ENCODE measurements around the gene ATR. TPM values are rescaled to one million over a fixed set of nuclear protein-coding genes. Genes with fewer than 3 reads are reported as not detected.
"Not testable (repeated sequence)": the region's sequence is repeated elsewhere in the genome, so short reads cannot be mapped to it uniquely, and the experiment has no call there.

ATR gene
- 11.1 TPM for polyA plus RNA-seq (ENCODE audit: insufficient read length)

DNA sequence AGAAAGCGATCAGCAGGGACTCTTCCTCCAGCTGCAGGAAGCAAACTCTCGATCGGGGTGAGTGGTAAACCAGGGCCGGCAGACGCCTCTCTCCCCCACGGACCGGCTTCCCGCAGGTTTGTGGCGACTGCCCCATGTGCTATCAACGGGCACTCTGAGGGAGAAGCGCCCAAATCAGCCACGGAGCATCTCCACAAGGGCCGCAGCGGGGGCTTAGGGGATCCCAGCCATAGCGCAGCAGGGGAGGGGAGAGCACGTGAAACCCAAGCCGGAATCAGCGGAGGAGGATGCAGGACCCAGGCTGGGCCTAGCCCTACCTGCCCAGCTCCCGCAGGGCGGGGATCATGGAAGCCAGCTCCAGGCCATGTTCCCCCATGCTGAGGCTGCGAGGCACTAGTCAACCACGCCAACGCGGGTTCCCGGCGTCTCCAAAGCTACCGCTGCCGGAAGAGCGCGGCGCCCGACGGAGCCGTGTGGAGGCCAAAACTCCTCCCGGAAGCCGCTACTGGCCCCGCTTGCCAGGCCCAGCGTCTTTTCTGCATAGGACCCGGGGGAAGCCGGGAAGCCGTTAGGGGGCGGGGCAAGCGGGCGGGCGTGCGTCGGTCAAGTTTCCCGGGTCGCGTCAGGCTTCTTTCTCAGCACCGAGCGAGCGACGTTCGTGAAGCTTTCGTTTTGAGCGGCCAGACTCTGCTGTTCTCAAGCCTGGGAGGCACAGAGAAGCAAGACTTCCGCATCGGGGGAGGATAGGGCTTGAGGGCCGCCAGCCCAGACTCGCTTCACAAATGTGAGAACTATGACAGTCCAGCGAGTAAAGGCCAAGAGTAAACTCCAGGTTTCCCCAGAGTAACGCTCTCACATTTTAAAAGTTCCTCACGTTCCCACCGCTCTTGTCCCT, at the start of gene ATR:
ATR (minus strand) TSS at position 405 of the 895 bp plus-strand sequence; CDS start at position 376, 29 bp downstream.
- peak; percentile 80 for DNase-seq (ENCODE audit: low read depth)

DNA sequence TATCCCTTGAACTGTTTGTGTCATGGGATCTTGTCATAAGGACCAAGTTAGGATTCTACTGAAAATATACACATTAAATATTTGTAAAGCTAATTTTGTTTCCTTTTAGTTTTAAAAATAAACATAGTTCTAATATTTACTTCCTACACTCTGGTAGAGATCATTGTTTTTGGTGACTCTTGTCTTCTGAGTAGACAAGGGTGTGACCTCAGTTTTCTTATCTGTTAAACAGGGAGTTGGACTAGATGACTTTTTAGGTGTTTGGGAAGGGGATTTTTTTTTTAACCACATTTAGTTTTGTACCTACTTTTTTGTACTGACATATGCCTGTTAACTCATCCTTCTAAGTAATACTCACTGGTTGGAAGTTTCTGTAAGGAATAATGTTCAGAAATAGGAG, 48.4 kb upstream of the ATR start:
- DNase-seq (ENCODE audit: low read depth), result no peak

DNA sequence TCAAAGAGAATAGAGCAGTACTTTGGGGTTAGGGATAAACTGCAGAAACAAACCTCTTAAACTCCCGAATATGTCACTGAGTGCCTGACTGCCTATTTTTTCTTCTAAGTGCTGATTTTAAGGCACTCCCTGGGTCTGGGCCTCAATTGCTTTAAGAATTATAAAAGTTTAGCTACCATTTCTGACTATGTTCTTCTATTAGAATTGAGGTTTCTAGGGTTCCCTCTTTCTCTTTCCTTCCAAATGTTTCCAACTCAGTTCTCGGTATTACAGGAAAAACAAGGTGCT, 46.6 kb upstream of the ATR start:
- no peak for DNase-seq (ENCODE audit: low read depth)

DNA sequence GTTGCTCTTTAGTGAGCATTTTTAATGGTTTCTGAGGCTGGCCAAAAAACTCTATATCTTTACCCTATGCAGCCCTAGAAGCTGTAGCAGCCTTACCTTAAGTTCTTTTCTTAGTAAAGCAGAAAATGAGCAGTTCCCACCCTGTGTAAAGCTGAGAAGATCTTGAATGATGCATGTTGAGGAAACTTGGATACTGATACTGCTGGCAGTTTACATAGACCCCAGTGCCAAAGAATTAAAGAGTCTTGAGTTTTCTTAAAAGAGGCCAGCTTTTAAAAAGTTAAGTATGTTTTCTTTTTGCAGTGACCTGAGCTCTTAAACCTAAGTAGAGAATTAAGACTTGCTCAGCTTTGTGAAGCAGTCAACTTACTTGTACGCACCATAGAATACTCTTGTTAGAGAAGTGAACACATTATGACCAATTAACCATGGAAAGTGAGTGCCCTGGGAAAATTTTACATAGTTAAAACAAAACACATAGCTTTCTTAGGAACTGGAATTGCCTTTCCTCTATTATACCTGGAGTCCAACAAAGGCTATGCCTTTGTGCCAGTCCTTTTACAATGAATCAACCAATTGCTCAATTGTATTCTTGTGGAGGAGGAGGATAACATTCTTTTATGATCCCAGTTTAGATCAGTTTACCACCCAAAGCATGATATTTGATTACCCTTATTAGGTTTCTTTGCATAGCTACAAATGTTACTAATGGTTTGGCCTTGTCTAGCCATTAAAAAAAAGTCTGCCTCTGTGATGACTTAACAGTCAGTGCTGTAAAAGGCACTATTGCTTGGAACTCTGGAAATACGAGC, 46.0 kb upstream of the ATR start:
- no peak for DNase-seq (ENCODE audit: low read depth)

DNA sequence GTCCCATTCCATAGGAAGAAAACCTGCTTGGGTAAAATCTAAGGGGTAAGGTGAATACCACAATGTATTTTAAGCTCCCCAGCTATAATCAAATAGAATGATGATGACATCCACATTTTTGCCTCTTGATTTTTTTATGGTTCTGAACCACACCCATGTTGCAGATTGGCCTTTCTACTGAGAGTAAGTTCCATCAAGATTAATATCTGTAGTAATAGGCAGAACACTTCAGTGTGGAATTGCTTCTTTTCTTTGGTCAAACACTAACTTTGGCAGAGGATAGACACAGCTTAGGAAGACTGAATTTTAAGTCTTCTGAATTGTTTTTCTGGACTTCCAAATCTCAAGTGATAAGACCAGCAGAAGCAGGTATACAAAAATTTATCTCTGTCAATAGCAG, 44.7 kb upstream of the ATR start:
- DNase-seq (ENCODE audit: low read depth), result no peak

DNA sequence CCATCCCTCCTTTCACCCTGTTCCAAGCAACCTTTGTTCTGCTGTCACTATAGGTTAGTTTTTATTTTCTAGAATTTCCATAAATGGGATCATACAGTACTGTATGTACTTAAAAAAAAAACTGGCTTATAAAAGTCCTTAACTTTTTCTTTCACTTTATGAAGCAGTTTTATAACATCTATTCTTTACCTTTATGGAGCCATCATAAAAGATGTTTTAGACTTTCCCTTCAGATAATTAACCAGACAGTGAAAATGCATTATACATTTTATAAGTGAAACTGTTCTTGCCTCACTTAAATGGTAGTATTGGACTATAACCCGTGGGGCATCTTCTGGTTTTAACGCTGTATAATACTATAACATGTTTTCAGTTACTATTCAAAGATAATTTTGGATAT, 43.9 kb upstream of the ATR start:
- no peak for DNase-seq (ENCODE audit: low read depth)

DNA sequence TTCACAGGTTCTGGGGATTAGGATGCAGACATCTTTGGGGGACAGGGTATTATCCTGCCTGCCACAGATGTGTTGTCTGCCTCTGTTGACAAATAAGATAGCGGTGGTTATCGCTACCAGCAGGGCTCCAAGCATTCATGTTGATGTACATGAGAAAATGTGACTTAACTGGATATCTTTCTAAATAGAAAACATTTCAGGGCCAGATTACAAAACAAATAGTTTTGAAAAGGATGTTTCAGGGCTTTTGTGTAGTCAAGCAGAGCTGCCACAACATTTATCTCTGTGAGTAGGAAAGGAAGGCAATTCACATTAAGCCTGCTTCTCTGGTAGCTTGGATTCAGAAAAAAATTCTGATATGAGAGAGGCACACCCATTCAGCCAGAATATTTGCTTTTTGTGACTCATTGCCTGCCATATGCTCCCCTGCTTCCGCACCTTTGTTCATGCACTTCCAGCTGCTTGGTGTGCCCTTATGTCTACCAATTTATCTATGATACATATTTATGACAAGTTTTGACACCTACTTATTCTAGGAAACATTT, 40.5 kb upstream of the ATR start:
- no peak for DNase-seq (ENCODE audit: low read depth)

DNA sequence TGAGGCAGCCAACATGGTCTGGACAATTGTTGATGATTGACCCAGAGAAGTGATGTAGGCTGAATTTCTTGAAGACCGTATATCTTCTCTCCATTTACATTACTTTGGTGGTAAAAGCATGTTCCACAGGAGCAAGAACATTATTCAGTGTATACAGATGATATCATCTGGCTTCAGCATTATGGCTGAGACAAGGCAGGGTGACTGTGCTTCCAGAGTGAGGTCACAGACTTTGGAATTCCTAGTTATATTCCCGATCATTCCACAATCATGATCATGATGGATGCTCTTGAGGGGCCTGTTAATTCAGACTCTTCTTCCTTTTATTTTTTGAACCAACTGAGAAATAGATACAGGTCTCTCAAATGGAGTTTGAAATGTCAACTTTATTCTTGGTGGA, 36.6 kb upstream of the ATR start:
- no peak for DNase-seq (ENCODE audit: low read depth)

DNA sequence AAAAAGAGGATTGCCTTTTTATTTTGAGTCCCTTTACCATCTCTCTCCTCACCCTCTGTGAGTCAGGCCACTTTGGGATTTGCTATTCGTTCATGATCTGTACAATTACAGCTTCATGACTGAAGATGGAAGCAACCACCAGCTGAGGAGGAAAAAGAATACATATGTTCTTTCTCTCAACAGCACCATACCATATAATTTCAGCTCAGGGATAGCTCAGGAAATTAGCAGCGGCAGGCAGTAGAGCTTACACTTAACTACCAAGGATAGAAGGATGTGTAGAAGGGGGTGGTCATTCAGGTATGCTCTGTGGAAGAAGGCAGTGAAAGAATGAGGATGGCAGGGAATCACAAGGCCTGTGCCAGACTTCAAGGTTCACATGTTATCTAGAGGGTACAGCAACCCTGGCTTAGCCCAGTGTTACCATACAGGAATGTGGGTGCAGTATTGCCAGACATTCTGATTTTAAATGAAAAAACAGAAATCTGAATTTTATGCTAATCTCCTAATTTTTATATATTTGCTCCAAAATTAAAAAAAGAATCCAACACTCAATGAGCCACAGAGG, 35.6 kb upstream of the ATR start:
- no peak for DNase-seq (ENCODE audit: low read depth)

DNA sequence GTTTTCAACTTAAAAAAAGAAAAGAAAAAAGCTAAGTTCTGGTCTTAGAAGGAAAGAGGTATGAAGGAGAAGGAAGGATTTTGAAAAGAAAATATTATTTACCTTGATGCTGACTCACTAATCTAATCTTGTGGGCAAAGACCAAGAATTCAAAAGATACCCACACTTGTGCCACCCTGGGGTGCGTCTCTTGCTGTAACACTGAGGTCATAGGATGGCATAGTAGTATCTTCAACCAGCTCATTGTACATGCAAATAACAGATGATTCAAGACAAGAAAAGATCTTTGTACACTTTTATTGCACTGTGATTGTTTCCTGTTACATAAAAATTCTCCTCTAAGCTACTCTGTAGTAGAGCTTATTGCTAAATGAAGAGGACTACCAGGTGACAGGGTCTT, 35.0 kb upstream of the ATR start:
- no peak for DNase-seq (ENCODE audit: low read depth)

DNA sequence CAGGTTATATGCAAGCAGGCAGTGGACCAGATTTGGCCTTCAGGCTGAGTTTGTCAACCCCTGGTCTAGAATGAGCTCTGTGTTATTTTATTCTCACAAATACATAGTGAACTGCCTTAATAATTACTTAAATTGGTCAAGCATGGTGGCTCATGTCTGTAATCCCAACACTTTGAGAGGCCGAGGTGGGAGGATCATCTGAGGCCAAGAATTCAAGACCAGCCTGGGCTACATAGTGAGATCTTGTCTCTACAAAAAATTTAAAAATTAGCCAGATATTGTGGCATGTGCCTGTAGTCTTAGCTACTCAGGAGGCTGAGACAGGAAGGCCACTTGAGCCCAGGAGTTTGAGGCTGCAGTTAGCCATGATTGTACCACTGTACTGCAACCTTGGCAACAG, 32.7 kb upstream of the ATR start:
- DNase-seq (ENCODE audit: low read depth), result no peak

DNA sequence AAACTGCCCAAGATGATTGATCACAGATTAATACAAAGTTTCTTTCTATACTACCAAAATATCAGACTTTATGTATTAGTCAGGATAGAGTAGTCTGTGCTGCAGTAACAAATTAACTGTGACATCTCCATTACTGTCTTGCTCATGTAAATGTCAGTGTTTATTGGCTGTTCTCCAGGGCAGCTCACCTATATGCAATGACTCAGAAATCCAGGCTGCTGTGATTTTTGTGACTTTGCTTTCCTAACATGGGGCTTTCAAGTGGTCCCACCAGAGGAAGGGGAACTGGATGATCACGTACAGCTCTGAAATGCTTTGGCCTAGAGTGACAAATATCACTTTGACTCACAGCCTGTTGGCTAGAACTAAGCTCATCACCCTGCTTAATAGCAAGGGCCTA, 30.6 kb upstream of the ATR start:
- DNase-seq (ENCODE audit: low read depth), result no peak

DNA sequence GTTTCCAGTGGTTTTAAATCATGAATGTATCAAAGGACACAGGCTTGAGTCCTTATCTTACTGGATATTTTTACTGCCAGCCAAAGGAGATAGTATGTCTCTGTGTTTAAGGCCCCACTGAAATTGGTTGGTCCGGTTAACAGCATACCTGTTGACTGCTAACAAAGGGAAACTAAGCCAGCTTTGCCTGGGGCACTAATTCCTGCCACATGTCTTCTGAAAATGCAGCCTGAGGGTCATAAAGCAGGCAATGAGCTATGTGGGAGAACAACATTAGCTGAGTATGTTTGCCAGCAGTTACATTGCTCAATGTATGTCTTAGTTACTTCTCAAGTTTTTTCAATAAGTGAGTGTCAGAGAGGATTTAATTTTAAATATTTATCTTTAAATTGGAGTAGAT, 30.1 kb upstream of the ATR start:
- no peak for DNase-seq (ENCODE audit: low read depth)

DNA sequence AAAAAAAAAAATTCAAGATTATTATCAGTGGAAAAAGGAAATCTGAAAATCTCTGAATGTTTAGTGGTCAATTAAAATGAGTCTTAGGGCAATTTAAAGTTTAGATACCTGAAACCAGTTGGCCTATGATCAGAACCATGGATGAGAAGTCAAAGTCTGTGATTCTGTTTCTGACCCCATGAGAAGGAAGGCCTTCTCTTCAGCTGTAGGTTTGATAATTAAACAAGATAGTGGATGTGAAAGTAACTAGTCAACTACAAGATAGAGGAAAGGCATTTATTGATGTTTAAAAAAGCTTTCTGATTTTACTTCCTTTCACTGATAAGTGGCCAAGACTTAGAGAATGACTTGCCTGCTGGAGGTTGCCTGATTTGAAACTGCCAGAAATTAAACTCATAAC, 26.4 kb upstream of the ATR start:
- no peak for DNase-seq (ENCODE audit: low read depth)

DNA sequence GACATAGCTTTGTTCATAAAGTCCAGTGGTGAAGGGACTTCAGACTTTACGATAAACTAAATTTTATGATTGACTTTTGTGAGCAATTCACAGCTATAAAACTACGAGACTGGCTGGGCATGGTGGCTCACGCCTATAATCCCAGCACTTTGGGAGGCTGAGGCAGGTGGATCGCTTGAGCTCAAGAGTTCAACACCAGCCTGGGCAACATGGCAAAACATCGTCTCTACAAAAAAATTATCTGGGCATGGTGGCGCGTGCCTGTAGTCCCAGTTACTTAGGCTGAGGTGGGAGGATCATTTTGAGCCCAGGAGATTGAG, 24.8 kb upstream of the ATR start:
- not testable (repeated sequence) for DNase-seq (ENCODE audit: low read depth)

DNA sequence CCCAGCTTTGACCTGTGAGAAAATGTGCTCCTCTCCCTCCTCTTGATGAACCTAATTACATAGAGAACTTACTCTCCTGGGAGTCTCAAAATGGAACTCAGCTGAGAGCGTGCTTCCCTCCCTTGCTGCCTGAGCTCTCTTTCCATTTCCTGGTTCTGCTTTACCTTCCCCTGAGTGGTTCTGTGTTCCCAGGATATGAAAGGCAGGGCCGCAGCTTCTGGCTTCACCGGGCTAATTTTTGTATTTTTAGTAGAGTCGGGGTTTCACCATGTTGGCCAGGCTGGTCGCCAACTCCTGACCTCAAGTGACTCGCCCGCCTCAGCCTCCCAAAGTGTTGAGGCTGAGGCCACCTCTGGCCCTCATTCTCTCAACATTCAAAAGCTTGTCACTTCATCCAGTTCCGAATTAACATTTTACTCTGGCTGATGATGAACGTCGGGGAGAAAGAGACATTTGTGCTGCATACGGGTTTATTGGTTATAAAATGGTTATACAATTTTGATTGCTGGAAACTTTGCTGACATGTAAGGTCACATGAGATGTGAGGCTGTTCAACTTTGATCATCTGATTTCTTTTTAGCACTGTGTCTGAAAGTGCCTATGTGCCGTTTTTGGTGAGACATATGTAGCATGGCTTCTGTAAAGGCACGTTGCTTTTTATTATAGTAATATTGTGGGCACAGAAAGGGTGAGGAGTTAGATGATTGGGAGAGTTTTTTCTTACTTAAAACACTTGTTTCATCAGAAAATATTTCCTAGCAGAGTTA, 24.3 kb upstream of the ATR start:
- DNase-seq (ENCODE audit: low read depth), result no peak

DNA sequence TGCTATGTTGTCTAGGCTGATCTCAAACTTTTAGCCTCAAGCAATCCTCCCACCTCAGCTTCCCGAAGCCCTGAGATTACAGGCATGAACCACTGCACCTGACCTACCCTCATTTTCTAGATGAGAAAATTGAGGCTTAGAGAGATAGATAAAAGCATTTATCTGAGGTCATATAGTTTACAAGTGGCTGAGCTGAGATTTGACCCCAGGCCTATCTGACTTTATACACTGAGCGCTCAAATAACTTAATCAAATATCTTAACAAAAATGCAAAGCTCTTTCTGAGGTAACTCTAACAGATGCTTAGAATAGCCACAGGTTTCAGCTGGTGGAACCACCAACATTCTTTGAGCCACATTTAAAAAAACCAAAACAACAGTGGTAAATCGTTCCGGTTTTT, 23.2 kb upstream of the ATR start:
- DNase-seq (ENCODE audit: low read depth), result no peak

DNA sequence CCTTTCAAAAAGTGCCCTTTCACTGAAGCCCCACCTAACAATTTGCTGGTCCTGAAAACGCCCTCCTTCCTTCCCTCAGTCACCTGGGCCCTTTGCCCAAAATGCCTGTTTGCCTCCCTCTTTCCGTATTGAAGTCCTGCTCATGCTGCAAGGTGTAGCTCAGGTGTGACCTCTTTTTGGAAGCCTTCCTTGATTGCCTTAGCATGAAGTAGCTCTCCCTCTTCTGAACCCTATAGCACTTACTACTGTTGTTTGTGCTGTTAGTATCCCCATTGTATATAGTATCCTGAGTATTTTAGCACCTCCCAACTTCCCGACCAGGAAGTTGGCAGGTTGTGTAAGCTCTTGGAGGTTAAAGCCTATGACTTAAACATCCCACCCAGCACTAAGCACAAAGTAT, 19.4 kb upstream of the ATR start:
- no peak for DNase-seq (ENCODE audit: low read depth)

DNA sequence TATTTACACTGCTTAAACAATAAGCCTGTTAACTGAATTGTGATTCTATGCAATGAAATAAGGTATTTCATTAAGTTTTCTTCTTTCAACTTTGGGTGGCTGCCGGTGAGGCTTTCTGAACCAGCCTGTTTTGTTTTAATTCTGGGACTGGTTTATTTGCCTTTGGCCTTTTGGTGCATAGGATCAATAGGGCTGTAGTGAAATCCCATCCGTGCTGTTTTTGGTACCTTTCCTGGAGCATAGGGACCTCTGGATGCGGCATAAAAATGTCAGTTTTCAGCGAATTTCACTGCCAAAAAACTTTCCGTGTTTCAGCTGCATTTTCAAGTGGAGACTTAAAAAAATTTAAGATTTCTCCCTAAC, 18.2 kb upstream of the ATR start:
- no peak for DNase-seq (ENCODE audit: low read depth)

DNA sequence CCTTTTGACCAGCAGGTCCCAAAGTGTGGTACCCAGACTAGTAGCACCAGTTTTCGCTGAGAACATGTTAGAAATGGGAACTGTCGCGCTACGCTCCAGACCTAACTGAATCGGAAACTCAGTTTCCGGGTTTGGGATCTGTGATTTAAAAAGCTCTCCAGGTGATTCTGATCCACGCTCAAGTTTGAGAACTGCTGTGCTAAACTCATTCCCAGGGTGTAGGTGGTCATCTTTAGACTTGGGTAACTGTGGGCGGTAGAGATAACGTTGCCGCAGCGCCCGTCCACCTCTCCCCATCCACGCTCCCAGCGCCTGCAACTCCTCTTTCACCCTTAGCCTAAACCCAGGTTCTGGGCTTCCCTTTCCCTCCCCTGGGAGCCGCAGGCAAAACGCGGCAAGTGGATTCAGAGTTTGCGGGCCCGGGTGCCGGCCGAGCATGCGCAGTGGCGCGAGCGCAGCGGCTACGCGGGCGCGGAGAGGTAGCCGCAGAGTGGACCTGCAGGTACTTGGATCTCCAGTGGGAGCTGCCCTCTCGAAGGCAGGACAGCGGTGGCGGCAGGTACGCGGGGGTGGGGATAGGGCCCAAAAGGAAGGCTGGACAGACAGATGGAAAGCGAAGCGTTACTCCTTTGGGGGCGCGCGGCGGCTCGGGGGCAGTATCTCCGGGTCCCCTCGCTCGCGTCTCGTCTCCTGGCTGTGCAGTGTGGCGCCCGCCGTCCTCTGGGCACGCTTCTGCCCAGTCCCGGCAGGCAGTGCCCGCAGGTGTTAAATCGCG, 17.6 kb upstream of the ATR start, which contains the start of gene PLS1:
PLS1 (plus strand) TSS at position 443 of the 775 bp plus-strand sequence. CDS start 67,845 bp downstream, outside the sequence.
- DNase-seq (ENCODE audit: low read depth), result peak; percentile 14

DNA sequence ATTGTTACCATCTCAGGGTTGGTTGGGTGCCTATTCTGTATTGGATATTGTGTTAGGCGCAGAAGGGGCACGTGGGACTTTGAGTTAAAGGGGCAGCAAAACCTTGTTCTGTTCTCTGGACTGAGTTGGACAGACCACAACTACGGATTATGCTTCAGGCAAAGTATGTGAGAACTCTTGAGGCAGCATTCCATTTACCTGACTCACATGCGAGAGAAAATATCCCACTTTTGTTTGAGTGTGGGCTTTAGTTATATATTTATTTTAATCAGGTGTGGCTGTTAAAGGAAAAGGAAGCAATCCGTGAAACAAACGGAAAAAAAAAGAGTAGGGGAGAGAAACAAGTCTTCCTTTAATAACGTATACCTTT, 17.0 kb upstream of the ATR start:
- no peak for DNase-seq (ENCODE audit: low read depth)

Measured in forelimb muscle (tissue), 1 donor.